GM19239 (cell line): ENCODE results near the gene PAK4.

ENCODE experiments used
- DNase-seq: peaks from one replicate; pipeline ENCODE4 v3.0.0; 2011; ENCODE audit warnings: low spot score; ENCODE audit not compliant: insufficient read length
- FAIRE-seq: peaks from 2 replicates; lab custom pipeline; 2011; peaks lifted over from hg19 to GRCh38; lab: Jason Lieb, UNC

PAK4 gene

GRCh38 chr19:39126312-39127187, 964 bp downstream of the PAK4 start:
- no peak for DNase-seq

GRCh38 chr19:39127812-39128515, 2.4 kb downstream of the PAK4 start:
- no peak for DNase-seq

More at GRCh38 chr19:39126312-39127187, 964 bp downstream of the PAK4 start:
- FAIRE-seq = no peak

GRCh38 chr19:39128516-39129079, 3.0 kb downstream of the PAK4 start:
- FAIRE-seq (no peak), DNase-seq (no peak)

More at GRCh38 chr19:39127812-39128515, 2.4 kb downstream of the PAK4 start:
- FAIRE-seq = no peak

- FAIRE-seq (no peak), DNase-seq (no peak)
These were observed 3.5 kb downstream of the PAK4 start for GRCh38 chr19:39129116-39129515.

GRCh38 chr19:39130337-39131254, 5.0 kb downstream of the PAK4 start:
- DNase-seq (no peak), FAIRE-seq (no peak)

GRCh38 chr19:39131255-39131755, 5.7 kb downstream of the PAK4 start:
- DNase-seq (no peak), FAIRE-seq (no peak)

GRCh38 chr19:39132344-39132969, 6.9 kb downstream of the PAK4 start:
- no peak for DNase-seq
- no peak for FAIRE-seq

GRCh38 chr19:39133431-39134270, 8.1 kb downstream of the PAK4 start:
- DNase-seq (no peak), FAIRE-seq (no peak)

- DNase-seq = no peak
- FAIRE-seq = no peak
These were observed 10.1 kb downstream of the PAK4 start for GRCh38 chr19:39135701-39136100.

GRCh38 chr19:39136225-39136940, 10.8 kb downstream of the PAK4 start:
- DNase-seq (no peak), FAIRE-seq (no peak)

GRCh38 chr19:39137131-39137530, 11.5 kb downstream of the PAK4 start:
- FAIRE-seq (no peak), DNase-seq (no peak)

- FAIRE-seq (no peak), DNase-seq (no peak)
These were observed 12.9 kb downstream of the PAK4 start for GRCh38 chr19:39138221-39139211.

GRCh38 chr19:39139305-39139874, 13.8 kb downstream of the PAK4 start:
- FAIRE-seq (no peak), DNase-seq (no peak)

- DNase-seq = no peak
- FAIRE-seq = no peak
These were observed 14.4 kb downstream of the PAK4 start for GRCh38 chr19:39139971-39140453.

- DNase-seq (no peak), FAIRE-seq (no peak)
These were observed 15.0 kb downstream of the PAK4 start for GRCh38 chr19:39140594-39140993.

- DNase-seq (no peak), FAIRE-seq (no peak)
These were observed 16.3 kb downstream of the PAK4 start for GRCh38 chr19:39141929-39142328.
